Panc1 (cell line): ENCODE measurements around the gene BBS1. TPM values are rescaled to one million over a fixed set of nuclear protein-coding genes. Genes with fewer than 3 reads are reported as not detected.
A peak's percentile ranks its signal among the peaks of the same experiment; 100 is the strongest.

Source experiments
- ATAC-seq: fragments of 200-7000 bp; cut with Tn5 transposase; 2 replicates; pipeline ENCODE4 v1.9.1; 2020; ENCODE audit warnings: mild to moderate bottlenecking, moderate library complexity
- Bru-seq: library from RNA; stranded (reverse); fragments of 400-500 nt; gene quantifications from one replicate; lab custom pipeline; 2021; lab: Mats Ljungman, UMichigan
- BruChase-seq, 2 experiments: library from RNA; stranded (reverse); fragments of 400-500 nt; gene quantifications; one replicate each; lab custom pipeline; 2021; lab: Mats Ljungman, UMichigan
- BruUV-seq: library from RNA; stranded (reverse); fragments of 400-500 nt; replicated peaks from 2 replicates; lab custom pipeline; 2021; lab: Mats Ljungman, UMichigan
- CTCF ChIA-PET: fragments of 300-600 bp; sonication (Branson Sonifier 250); formaldehyde crosslinking; loops from one replicate; lab custom pipeline; 2022; ENCODE audit warnings: antibody characterized with exemption; lab: Charles Lee
- POLR2A ChIA-PET: fragments of 300-600 bp; sonication (Branson Sonifier 250); formaldehyde crosslinking; loops from one replicate; lab custom pipeline; 2022; ENCODE audit warnings: antibody characterized with exemption; lab: Charles Lee
- DNase-seq: peaks from one replicate; pipeline ENCODE4 v3.0.0-alpha.2; 2010; ENCODE audit warnings: low read depth, low spot score
- H3K27ac ChIP-seq: 2 replicates; pipeline ENCODE4 v1.5.1; 2011; ENCODE audit warnings: mild to moderate bottlenecking, low read length, inconsistent platforms
- H3K27me3 ChIP-seq: fragments of 200-500 bp; sonication (Bioruptor generic); 2 replicates; pipeline ENCODE4 v1.6.0; 2014; ENCODE audit warnings: low read length, inconsistent platforms; ENCODE audit not compliant: control insufficient read depth, insufficient read depth
- H3K36me3 ChIP-seq: fragments of 200-500 bp; sonication (Bioruptor generic); 2 replicates; pipeline ENCODE4 v1.5.1; 2014; ENCODE audit warnings: inconsistent platforms, mild to moderate bottlenecking, low read length, moderate library complexity; ENCODE audit not compliant: control insufficient read depth, insufficient read depth
- H3K4me1 ChIP-seq: 2 replicates; pipeline ENCODE4 v1.5.1; 2011; ENCODE audit warnings: inconsistent platforms, mild to moderate bottlenecking, low read length, moderate library complexity; ENCODE audit not compliant: control insufficient read depth, insufficient read depth
- H3K4me3 ChIP-seq, 2 experiments: 2 replicates each; pipeline ENCODE4 v1.5.1; 2011 to 2012; ENCODE audit warnings: low read depth in 2 of 2, low read length in 2 of 2, mild to moderate bottlenecking in 2 of 2, inconsistent platforms in 1 of 2, moderate library complexity in 1 of 2
- H3K9me3 ChIP-seq: fragments of 200-500 bp; sonication (Bioruptor generic); 2 replicates; pipeline ENCODE4 v1.5.1; 2014; ENCODE audit warnings: low read depth, mild to moderate bottlenecking, inconsistent platforms, low read length, moderate library complexity; ENCODE audit not compliant: control insufficient read depth, insufficient read depth
- POLR2AphosphoS5 ChIP-seq: IDR thresholded peaks from 2 replicates; pipeline ENCODE4 v1.6.1; 2012; ENCODE audit warnings: mild to moderate bottlenecking, low read depth, low read length, moderate library complexity
- SIN3A ChIP-seq: IDR thresholded peaks from 2 replicates; pipeline ENCODE4 v1.6.1; 2012; ENCODE audit warnings: low read depth, mild to moderate bottlenecking, low read length, moderate library complexity, borderline replicate concordance; ENCODE audit not compliant: insufficient read depth
- TCF7L2 ChIP-seq: IDR thresholded peaks from 2 replicates; pipeline ENCODE4 v1.6.1; 2011; ENCODE audit warnings: mild to moderate bottlenecking, low read depth, low read length, inconsistent platforms
- in situ Hi-C: cut with HindIII; loops from 2 replicates; pipeline ENCODE4 v1.10.0; 2016; ENCODE audit warnings: low sequenced_read_pairs, low pct_unique_long_range_greater_than_20kb
- intact Hi-C: fragments of 100-400 bp; cut with micrococcal nuclease; formaldehyde crosslinking; loops from one replicate; pipeline ENCODE4 v1.10.0; 2022; ENCODE audit not compliant: unreplicated experiment
- long read RNA-seq: library from polyadenylated mRNA; unstranded; transcript quantifications from one replicate; pipeline ENCODE4 v2.0.0, GENCODE V29; 2021; ENCODE audit not compliant: unreplicated experiment
- polyA plus RNA-seq: library from polyadenylated mRNA; unstranded; fragments of >200 nt; gene quantifications from one replicate; pipeline ENCODE4 v1.2.1, GENCODE V29; 2012; ENCODE audit warnings: missing spikeins; ENCODE audit not compliant: insufficient read length
- total RNA-seq: library from RNA; stranded (reverse); gene quantifications from one replicate; pipeline ENCODE4 v1.2.1, GENCODE V29; 2021; ENCODE audit not compliant: unreplicated experiment
- TF ChIP-seq, protein P1 (sequence below), 2 experiments: IDR thresholded peaks; 2 replicates each; pipeline ENCODE4 v1.6.1; 2011 to 2012; ENCODE audit warnings: low read depth in 2 of 2, control low read depth in 1 of 2, low read length in 1 of 2, mild to moderate bottlenecking in 1 of 2, moderate library complexity in 1 of 2; ENCODE audit not compliant: insufficient read depth in 1 of 2
- TF ChIP-seq, protein P2 (sequence below): fragments of 450-650 bp; IDR thresholded peaks from 2 replicates; pipeline ENCODE4 v1.5.1; 2017; ENCODE audit warnings: mild to moderate bottlenecking

Gene BBS1
- 26.9 TPM for total RNA-seq
- 16.4 TPM for polyA plus RNA-seq
- percentile 63 among the genes with signal in this experiment for Bru-seq, nascent RNA
- percentile 79 among the genes with signal in this experiment for BruChase-seq, experiment 1, labeled RNA remaining after a 2-hour chase
- percentile 72 among the genes with signal in this experiment for BruChase-seq, experiment 2, labeled RNA remaining after a 6-hour chase
- long read RNA-seq, partial matches to known transcripts = 4 of 24 reads
- long read RNA-seq, other reads (novel, unspliced or antisense) = 16 of 24 reads

DNA sequence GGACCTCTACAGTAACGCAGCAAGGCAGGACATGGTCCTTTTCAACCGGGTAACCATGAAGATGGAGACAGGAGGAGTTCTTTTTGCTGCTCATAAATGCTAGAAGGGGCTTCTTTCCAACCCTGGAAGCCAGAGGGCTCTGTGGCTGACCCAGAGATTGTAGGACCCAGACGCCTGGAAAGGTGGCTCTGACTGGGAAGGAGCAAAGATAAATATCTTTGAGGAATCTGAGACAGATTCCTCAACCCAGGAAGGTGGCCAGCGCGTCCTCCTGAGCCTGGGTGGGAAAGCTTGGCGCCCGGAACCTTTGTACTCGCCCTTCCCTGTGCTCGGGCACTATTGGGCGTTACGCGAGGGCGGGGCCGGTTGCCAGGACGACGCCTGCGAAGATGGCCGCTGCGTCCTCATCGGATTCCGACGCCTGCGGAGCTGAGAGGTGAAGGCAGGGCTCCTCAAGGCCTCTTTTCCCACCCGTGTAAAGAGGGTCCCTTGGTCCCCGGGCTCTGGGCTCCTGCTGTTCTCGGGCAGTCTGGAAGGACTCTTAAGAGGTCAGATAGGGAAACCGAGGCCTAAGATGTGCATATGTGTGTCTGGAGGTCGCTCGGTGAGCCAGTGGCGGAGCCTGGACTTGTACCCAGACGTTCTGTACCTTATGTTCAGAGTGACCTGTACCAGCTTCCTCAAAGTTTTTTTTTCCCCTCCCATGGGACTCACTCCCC, at the start of gene BBS1:
TSS of gene BBS1 (plus strand) at position 365 of the 719 bp plus-strand sequence. CDS start at position 390, 25 bp downstream.
- H3K27ac ChIP-seq = peak within 1 kb of the TSS; percentile 88
- intact Hi-C loops = no loop called here

DNA sequence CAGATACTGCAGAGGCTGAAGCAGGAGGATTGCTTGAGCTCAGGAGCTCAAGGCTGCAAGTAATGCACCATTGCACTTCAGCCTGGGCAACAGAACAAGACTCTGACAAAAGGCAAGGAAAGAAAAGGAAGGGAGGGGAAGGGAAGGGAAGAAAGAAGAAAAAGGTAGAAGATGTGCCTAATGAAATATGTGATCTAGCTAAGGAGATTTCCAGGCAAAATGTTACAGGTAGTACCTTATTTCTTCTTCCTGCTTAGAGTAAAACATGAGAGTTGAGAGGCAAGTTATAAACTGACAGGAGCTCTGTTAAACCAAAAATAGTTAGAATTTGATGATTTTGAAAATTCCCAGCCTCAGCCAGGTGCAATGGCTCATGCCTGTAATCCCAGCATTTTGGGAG, 48.4 kb upstream of the BBS1 start:
- ChIA-PET POLR2A (interaction anchor here (0.6 kb wide), 1 partner anchor 46 kb away, joined by 3 read pairs; no protein-coding TSS in a partner anchor), CTCF (interaction anchor here (1.1 kb wide), 1 partner anchor 23 kb away, joined by 4 read pairs; the partner anchor contains the start of gene MRPL11)
- no TSS peak for BruUV-seq
- intact Hi-C loops (no loop called here), in situ Hi-C loops (no loop called here)
- Histone ChIP-seq H3K27me3 (no peaks in the 10 kb centered on the region), H3K9me3 (no peaks in the 10 kb centered on the region), H3K36me3 (no peaks in the 10 kb centered on the region), H3K27ac (no peak overlapping the region), H3K4me3 (no peak overlapping the region), H3K4me1 (0 out of 2 replicates have a peak, but pooled peaks cover 3% of the 10 kb centered on the region)
- no peak for TF ChIP-seq POLR2AphosphoS5
- TF ChIP-seq TCF7L2 = no peak
- TF ChIP-seq, protein P1, sequence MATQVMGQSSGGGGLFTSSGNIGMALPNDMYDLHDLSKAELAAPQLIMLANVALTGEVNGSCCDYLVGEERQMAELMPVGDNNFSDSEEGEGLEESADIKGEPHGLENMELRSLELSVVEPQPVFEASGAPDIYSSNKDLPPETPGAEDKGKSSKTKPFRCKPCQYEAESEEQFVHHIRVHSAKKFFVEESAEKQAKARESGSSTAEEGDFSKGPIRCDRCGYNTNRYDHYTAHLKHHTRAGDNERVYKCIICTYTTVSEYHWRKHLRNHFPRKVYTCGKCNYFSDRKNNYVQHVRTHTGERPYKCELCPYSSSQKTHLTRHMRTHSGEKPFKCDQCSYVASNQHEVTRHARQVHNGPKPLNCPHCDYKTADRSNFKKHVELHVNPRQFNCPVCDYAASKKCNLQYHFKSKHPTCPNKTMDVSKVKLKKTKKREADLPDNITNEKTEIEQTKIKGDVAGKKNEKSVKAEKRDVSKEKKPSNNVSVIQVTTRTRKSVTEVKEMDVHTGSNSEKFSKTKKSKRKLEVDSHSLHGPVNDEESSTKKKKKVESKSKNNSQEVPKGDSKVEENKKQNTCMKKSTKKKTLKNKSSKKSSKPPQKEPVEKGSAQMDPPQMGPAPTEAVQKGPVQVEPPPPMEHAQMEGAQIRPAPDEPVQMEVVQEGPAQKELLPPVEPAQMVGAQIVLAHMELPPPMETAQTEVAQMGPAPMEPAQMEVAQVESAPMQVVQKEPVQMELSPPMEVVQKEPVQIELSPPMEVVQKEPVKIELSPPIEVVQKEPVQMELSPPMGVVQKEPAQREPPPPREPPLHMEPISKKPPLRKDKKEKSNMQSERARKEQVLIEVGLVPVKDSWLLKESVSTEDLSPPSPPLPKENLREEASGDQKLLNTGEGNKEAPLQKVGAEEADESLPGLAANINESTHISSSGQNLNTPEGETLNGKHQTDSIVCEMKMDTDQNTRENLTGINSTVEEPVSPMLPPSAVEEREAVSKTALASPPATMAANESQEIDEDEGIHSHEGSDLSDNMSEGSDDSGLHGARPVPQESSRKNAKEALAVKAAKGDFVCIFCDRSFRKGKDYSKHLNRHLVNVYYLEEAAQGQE (IDR thresholded peaks at IDR 0.05; ENCODE audit: insufficient read depth in 1 of 2, low read depth in 2 of 2, low read length in 1 of 2) = no peak
- ATAC-seq = no peak
- no peak for DNase-seq

More for the DNA sequence above, at the start of gene BBS1:
- peak; percentile 99 for ATAC-seq
- peak; percentile 42 for DNase-seq
- CTCF ChIA-PET = no interaction called here
- Histone ChIP-seq H3K27me3 (no peaks in the 10 kb centered on the region), H3K4me1 (peaks cover 6% of the 10 kb centered on the region), H3K9me3 (no peaks in the 10 kb centered on the region), H3K36me3 (no peaks in the 10 kb centered on the region; the same call in 1 of the 2 replicates), H3K4me3 (peak within 1 kb of the TSS; percentile 80 to 96)
- TF ChIP-seq, protein P1 (IDR thresholded peaks at IDR 0.05; ENCODE audit: insufficient read depth in 1 of 2, low read depth in 2 of 2, low read length in 1 of 2) = peak in 1 of 2 experiments; percentile 71; a peak in 1 of 4 replicates
- TF ChIP-seq TCF7L2 (no peak), POLR2AphosphoS5 (peak; percentile 91), SIN3A (peak; percentile 99)
- TF ChIP-seq, protein P2, sequence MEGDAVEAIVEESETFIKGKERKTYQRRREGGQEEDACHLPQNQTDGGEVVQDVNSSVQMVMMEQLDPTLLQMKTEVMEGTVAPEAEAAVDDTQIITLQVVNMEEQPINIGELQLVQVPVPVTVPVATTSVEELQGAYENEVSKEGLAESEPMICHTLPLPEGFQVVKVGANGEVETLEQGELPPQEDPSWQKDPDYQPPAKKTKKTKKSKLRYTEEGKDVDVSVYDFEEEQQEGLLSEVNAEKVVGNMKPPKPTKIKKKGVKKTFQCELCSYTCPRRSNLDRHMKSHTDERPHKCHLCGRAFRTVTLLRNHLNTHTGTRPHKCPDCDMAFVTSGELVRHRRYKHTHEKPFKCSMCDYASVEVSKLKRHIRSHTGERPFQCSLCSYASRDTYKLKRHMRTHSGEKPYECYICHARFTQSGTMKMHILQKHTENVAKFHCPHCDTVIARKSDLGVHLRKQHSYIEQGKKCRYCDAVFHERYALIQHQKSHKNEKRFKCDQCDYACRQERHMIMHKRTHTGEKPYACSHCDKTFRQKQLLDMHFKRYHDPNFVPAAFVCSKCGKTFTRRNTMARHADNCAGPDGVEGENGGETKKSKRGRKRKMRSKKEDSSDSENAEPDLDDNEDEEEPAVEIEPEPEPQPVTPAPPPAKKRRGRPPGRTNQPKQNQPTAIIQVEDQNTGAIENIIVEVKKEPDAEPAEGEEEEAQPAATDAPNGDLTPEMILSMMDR = no peak
- POLR2A ChIA-PET = no interaction called here
- no TSS peak for BruUV-seq
- in situ Hi-C loops = no loop called here
